Immature natural killer cell (primary cell): ENCODE results near the gene SAMD4A. TPM values are rescaled to one million over a fixed set of nuclear protein-coding genes. Genes with fewer than 3 reads are reported as not detected.

Experiments used
- DNase-seq, 3 donors: peaks; one replicate each; pipeline ENCODE4 v3.0.0; 2022; ENCODE audit warnings: mixed read lengths in 1 of 3
- H3K27ac Mint-ChIP-seq, 6 donors: one replicate each; pipeline ENCODE4 v1.8.0; 2020; ENCODE audit warnings: mixed read lengths in 6 of 6, mild to moderate bottlenecking in 5 of 6, inconsistent platforms in 4 of 6, moderate library complexity in 3 of 6
- H3K27me3 Mint-ChIP-seq, 3 donors: one replicate each; pipeline ENCODE4 v1.8.0; 2020 to 2021; ENCODE audit warnings: low read depth in 3 of 3, mild to moderate bottlenecking in 3 of 3, mixed read lengths in 3 of 3, moderate library complexity in 3 of 3, inconsistent platforms in 1 of 3
- H3K36me3 Mint-ChIP-seq, 3 donors: one replicate each; pipeline ENCODE4 v1.8.0; 2020; ENCODE audit warnings: mixed read lengths in 3 of 3, inconsistent platforms in 2 of 3, mild to moderate bottlenecking in 2 of 3
- H3K4me1 Mint-ChIP-seq, 2 donors: one replicate each; pipeline ENCODE4 v1.8.0; 2020; ENCODE audit warnings: inconsistent platforms in 2 of 2, mild to moderate bottlenecking in 2 of 2, mixed read lengths in 2 of 2, moderate library complexity in 1 of 2
- H3K4me3 Mint-ChIP-seq, 5 donors: one replicate each; pipeline ENCODE4 v1.8.0; 2020; ENCODE audit warnings: mild to moderate bottlenecking in 5 of 5, mixed read lengths in 5 of 5, inconsistent platforms in 3 of 5, moderate library complexity in 3 of 5
- H3K9me3 Mint-ChIP-seq, 6 donors: one replicate each; pipeline ENCODE4 v1.8.0; 2020; ENCODE audit warnings: mild to moderate bottlenecking in 6 of 6, mixed read lengths in 6 of 6, inconsistent platforms in 4 of 6, moderate library complexity in 3 of 6
- polyA plus RNA-seq, 3 donors: library from polyadenylated mRNA; unstranded; fragments of 300-500 nt; fragmentation: Illumina TruSeq; gene quantifications; one replicate each; pipeline ENCODE4 v1.2.3, GENCODE V29; 2021

Gene SAMD4A
- polyA plus RNA-seq, 3 donors from 2014 or later: not detected

DNA sequence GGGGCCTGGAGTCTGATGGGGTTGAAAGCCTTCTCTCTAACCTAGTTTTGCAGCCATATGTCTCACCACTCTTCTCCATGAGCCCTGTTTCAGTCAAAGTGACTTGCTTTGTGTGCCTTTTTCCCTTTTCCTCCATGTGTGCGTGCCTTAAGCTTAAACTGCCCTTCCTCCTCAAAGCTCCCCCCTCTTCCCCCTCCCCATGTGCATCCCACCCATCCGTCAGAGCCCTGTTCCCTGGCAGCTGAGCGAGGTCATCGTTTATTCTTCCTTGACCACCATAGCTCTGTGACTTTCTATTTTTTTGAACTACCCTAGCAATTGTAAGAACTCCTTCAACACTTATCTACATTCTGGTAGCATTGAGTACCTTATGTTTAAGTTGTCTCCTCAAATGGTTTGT, 24.9 kb downstream of the SAMD4A start:
- no peak for DNase-seq
- Mint-ChIP-seq H3K4me1 (no peaks in the 10 kb centered on the region), H3K27me3 (peaks cover 20 to 25% (median 24%) of the 10 kb centered on the region in 3 donors), H3K9me3 (no peaks in the 10 kb centered on the region), H3K36me3 (no peaks in the 10 kb centered on the region), H3K27ac (no peak overlapping the region), H3K4me3 (no peak overlapping the region)

DNA sequence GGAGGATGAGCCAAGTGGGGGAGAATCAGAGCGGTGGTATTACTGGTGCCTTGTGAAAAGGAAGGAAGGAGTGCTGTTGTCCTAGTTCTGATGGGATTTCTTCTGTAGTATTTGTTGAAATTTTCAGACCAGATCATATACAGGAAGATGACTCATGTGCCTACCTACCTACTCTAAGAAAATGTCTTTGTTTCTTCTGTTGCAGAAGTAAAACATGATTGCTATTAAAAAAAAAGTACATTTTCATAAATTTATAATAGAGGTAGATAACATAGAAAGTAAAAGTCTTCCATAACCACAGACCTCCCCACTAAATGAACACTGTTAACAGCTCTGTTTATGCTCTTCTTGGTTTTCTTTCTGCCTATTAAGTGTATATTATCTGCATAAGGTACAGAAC, 26.9 kb downstream of the SAMD4A start:
- no peaks in the 10 kb centered on the region for H3K36me3 Mint-ChIP-seq
- DNase-seq: no peak
- H3K27ac Mint-ChIP-seq: no peak overlapping the region
- no peaks in the 10 kb centered on the region for H3K4me1 Mint-ChIP-seq
- H3K4me3 Mint-ChIP-seq: no peak overlapping the region
- H3K27me3 Mint-ChIP-seq: peaks cover 18 to 29% (median 21%) of the 10 kb centered on the region in 3 donors
- H3K9me3 Mint-ChIP-seq: no peaks in the 10 kb centered on the region

DNA sequence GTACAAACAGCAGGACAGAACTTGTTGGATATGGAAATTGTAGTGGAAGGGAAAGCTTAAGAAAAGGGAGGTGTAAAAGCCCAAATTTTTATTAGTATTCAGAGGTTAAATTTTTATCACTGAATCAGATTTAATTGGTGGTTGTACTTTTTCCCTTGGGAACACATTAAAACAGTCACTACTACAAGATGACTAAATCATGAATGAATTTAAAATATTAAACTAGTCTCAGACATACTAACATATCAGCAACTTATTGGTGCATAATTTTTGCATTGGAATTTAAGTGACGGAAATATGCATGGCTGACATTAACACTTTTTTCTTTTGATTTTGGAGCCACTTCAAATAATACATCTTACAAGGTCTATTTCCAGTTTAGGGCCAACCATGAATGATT, 27.6 kb downstream of the SAMD4A start:
- no peak overlapping the region for H3K27ac Mint-ChIP-seq
- DNase-seq: no peak
- H3K36me3 Mint-ChIP-seq: no peaks in the 10 kb centered on the region
- peaks cover 18 to 22% (median 21%) of the 10 kb centered on the region in 3 donors for H3K27me3 Mint-ChIP-seq
- H3K4me1 Mint-ChIP-seq: no peaks in the 10 kb centered on the region
- H3K9me3 Mint-ChIP-seq: no peaks in the 10 kb centered on the region
- H3K4me3 Mint-ChIP-seq: no peak overlapping the region

DNA sequence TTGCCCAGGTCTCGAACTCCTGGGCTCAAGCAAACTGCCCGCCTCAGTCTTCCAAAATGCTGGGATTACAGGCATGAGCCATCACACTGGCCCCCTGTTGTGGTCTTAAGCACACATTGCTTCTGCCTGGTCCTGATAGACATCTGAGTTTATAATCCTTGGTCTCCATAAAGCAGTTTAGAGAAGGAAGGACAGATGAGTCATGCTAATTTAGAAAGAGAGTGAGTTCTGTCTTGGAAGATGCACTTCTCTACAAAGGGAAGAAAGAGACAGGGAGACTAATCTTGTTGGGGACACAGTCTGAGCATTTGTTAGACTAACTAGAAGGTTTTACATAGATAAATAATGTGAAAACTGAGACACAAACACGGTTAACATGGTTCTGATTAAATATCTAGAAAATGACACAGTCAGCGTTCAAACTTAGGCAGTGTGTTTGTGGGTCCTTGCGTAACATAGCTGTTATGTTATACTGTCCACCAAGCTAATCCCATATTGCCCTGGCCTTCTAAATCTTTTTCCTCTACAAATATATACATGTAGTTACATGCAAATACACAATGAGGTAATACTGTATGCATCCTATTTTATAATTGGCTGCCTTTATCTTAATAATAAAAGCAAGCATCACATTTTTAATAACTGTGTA, 31.0 kb downstream of the SAMD4A start:
- no peak overlapping the region for H3K27ac Mint-ChIP-seq
- no peaks in the 10 kb centered on the region for H3K9me3 Mint-ChIP-seq
- no peaks in the 10 kb centered on the region for H3K36me3 Mint-ChIP-seq
- no peak overlapping the region for H3K4me3 Mint-ChIP-seq
- no peaks in the 10 kb centered on the region for H3K4me1 Mint-ChIP-seq
- H3K27me3 Mint-ChIP-seq: peaks cover 11 to 19% (median 19%) of the 10 kb centered on the region in 3 donors
- DNase-seq: no peak

DNA sequence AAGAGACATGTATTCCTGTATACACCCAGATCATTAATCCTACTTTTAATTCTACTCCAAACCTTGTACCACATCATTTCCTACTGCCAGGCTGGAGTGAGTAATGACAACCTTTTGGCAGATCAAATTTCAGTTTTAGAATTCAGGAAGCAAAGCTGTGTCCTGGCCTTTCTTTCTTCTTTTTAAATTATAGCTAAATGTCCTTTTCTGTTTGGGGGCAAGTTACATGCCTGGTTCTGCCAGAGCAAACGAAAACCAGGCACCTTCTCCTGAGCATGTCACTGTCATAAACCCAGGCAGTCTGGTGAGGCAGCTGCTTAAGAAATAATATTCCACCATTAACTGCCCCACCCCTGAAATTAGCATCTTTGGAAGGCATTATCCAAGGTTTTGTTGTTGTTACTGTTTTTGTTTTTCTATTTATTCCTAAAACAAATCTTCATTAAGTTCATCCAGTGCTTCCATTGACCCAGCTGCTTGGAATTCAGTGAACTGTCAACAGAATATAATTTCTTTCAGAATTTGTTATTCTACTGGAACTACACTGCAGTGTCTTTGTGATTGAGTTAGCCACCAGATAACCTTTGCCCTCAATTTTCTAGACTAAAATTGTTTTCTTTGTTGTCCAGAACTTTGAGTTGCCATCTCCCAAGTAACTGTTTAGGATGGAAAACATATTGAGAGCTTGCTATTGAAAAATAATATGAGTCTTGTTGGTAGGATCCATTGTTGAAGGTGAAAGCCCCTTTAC, 33.2 kb downstream of the SAMD4A start:
- Mint-ChIP-seq H3K9me3 (no peaks in the 10 kb centered on the region), H3K4me1 (no peaks in the 10 kb centered on the region), H3K36me3 (no peaks in the 10 kb centered on the region), H3K27ac (no peak overlapping the region), H3K4me3 (no peak overlapping the region), H3K27me3 (peaks cover 6 to 14% (median 7%) of the 10 kb centered on the region in 3 donors)
- no peak for DNase-seq

DNA sequence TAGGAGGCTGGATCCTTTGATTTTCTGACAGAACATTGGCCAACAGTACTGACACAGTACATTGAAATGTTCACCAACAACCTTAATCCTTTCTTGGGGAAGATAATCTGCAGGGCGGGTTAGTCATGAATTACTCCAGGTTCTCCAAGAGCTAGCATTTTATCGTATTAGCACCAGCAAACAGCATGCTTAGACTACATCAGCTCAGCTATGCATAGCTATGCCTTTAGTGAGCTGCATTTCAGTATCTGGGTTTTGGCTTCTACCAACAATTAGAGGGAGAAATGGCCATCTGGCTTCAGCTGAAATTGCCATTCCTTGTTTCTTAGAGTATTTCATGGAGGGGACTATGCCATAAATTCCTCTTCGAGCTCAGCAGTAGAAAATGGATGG, 33.8 kb downstream of the SAMD4A start:
- H3K36me3 Mint-ChIP-seq: no peaks in the 10 kb centered on the region

DNA sequence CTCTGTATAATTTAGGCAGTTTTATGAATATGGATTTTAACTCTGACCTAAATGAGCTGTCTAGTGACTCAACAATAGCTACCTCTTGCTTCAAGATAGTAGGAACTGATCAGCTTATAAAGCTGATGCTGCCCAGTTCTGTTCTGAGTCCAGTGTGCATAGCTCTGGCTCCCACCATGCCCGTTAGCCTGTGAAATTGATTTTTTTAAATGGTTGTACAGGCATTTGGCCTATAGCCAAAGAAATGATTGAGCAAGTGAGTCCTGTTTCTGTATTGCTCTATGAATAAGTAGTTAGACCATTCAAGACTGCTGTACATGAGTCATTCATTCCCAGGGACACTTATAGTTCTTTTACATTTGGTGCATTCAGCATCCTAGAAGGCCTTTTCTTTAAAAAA, 36.4 kb downstream of the SAMD4A start:
- Mint-ChIP-seq H3K27ac (no peak overlapping the region), H3K4me3 (no peak overlapping the region), H3K9me3 (no peaks in the 10 kb centered on the region), H3K4me1 (no peaks in the 10 kb centered on the region), H3K27me3 (peaks cover 4 to 14% (median 8%) of the 10 kb centered on the region in 3 donors), H3K36me3 (no peaks in the 10 kb centered on the region)
- no peak for DNase-seq

More for the DNA sequence above, 33.8 kb downstream of the SAMD4A start:
- Mint-ChIP-seq H3K9me3 (no peaks in the 10 kb centered on the region), H3K27me3 (peaks cover 6 to 14% (median 6%) of the 10 kb centered on the region in 3 donors), H3K4me3 (no peak overlapping the region), H3K27ac (no peak overlapping the region), H3K4me1 (no peaks in the 10 kb centered on the region)
- no peak for DNase-seq

DNA sequence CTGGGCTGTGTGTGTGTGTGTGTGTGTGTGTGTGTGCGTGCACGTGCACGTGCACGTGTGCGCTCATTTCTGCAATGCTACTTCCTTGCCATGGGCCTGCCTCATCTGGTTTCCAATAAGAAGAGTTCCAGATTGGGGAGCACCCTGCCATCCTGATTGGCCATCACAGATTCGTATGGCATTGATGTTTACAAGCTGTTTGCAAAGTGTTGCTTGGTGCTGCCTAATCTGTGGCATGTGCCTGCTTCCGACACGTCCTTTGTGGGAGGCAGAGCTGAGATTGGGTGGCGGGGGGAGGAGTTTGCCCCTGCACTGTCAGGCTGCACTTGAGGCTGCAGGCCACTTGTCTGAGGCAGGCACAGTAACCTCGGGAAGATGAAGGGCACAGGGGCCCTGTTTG, 39.2 kb downstream of the SAMD4A start:
- no peaks in the 10 kb centered on the region for H3K4me1 Mint-ChIP-seq
- H3K4me3 Mint-ChIP-seq: no peak overlapping the region
- no peak overlapping the region for H3K27ac Mint-ChIP-seq
- DNase-seq: no peak
- peaks cover 2 to 14% (median 7%) of the 10 kb centered on the region in 3 donors for H3K27me3 Mint-ChIP-seq
- no peaks in the 10 kb centered on the region for H3K9me3 Mint-ChIP-seq
- H3K36me3 Mint-ChIP-seq: no peaks in the 10 kb centered on the region

DNA sequence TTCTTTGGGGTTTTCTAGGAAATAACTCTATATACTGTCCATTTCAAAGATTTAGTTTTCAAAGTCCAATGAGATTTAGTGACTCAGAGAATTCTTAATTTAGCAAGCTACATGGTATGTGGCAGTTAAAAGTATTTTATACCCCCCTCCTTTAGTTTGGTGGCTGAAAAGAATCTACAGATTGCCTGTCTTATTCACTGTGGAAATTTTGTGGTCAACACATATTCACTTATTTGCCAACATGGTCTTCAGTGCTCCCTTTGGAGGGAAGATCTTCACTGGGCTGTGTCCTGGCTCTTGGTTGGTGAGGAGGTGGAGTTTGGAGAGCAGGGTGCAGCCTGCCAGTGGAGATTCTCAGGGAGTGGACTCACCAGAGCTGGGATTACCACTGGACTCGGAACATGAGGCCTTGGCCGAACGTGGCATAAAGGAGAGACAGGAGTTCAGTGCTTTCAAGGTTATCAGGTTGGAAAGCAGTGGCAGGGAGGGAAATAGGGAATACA, 39.8 kb downstream of the SAMD4A start:
- no peak for DNase-seq
- no peak overlapping the region for H3K4me3 Mint-ChIP-seq
- no peaks in the 10 kb centered on the region for H3K4me1 Mint-ChIP-seq
- H3K27ac Mint-ChIP-seq: no peak overlapping the region
- H3K36me3 Mint-ChIP-seq: no peaks in the 10 kb centered on the region
- no peaks in the 10 kb centered on the region for H3K9me3 Mint-ChIP-seq
- H3K27me3 Mint-ChIP-seq: peaks cover 2 to 13% (median 4%) of the 10 kb centered on the region in 3 donors

DNA sequence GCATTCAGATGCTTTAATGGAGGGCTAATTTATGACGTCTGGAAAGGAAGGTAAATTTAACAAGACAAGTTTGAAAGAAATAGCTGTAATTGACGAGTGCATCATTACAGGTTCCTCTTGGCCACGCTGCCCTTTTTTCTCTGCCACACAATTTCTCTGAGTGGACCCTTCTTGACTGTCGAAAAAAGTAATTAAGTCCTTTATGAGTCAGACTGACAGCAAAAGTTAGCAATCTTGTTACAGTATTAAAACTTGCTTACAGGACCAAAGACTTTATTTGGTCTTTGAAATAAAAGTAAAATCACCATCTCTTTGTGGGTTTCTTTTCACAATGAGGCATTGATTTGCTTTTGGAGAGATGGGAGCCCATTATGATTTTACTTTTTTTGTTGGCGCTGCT, 42.6 kb downstream of the SAMD4A start:
- Mint-ChIP-seq H3K27ac (no peak overlapping the region), H3K9me3 (peaks cover 0 to 1% (median 0%) of the 10 kb centered on the region in 6 donors), H3K27me3 (peaks cover 2 to 20% (median 5%) of the 10 kb centered on the region in 3 donors), H3K4me3 (no peak overlapping the region), H3K4me1 (no peaks in the 10 kb centered on the region), H3K36me3 (no peaks in the 10 kb centered on the region)
- DNase-seq: no peak

DNA sequence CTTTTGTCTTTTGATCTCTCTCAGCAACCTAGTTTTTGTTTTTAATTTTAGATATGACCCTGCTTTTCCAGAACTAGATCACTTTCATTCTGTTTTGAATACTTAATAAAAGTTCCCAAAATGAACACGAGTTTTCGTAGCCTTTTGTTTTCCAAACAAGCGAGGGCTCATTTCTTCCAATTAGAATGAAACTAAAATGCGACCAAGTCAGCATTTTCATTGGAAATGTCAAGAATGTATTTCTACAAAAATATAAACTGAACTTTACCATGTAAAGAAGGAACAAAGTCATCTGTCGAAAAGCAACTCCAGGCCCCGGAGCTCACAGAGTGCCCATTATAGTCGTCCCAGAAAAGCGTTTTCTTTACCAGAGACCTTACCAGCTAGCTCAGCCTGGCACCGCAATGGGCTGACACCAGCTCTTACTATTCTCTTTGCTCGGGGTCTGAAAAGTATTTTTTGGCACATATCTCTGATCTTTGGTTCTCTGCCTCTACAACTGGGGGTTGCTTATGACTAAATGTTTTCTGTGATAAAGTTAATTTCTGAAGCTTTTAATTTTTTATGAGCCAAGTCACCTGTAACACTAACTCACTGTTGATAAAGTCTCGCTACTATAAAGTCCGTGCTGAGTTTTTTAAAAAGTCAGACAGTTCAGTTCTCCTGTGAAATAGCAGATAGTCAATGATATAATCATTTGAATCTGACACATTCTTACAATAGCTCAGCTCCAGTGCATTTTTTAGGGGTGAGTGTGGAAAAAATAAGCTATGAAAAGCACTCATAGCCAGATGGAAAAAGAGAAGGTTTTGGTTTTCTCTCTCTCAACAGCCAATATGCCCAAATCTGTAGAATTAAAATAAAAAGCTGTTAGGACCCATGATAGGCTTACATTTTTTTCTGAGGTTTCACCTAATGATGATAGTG, 43.4 kb downstream of the SAMD4A start:
- no peaks in the 10 kb centered on the region for H3K36me3 Mint-ChIP-seq
- H3K4me3 Mint-ChIP-seq: no peak overlapping the region
- no peak overlapping the region for H3K27ac Mint-ChIP-seq
- peaks cover 0 to 1% (median 0%) of the 10 kb centered on the region in 6 donors for H3K9me3 Mint-ChIP-seq
- H3K4me1 Mint-ChIP-seq: no peaks in the 10 kb centered on the region
- peaks cover 2 to 20% (median 5%) of the 10 kb centered on the region in 3 donors for H3K27me3 Mint-ChIP-seq
- DNase-seq: no peak

DNA sequence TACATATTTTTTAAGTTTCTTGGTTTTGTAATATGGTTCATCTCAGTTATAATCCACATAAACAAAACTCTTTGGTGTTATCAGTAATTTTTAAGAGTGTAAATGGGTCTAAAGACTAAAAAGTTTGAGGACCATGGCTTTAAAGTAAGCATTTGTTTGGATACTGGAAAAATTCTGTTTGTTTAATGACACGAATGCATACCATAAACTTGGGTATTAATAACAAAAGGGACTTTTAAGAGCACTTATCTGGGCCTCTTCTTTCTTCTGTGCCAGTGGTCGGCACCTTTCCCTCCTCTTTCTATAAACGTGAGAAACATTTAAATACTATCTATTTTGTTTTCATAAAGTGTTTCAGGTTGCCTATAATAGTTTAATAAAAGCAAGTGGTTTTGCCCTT, 47.4 kb downstream of the SAMD4A start:
- Mint-ChIP-seq H3K27ac (no peak overlapping the region), H3K27me3 (peaks cover 2 to 9% (median 3%) of the 10 kb centered on the region in 3 donors), H3K9me3 (peaks cover 0 to 1% (median 0%) of the 10 kb centered on the region in 6 donors), H3K4me1 (no peaks in the 10 kb centered on the region), H3K4me3 (no peak overlapping the region), H3K36me3 (no peaks in the 10 kb centered on the region)
- no peak for DNase-seq

DNA sequence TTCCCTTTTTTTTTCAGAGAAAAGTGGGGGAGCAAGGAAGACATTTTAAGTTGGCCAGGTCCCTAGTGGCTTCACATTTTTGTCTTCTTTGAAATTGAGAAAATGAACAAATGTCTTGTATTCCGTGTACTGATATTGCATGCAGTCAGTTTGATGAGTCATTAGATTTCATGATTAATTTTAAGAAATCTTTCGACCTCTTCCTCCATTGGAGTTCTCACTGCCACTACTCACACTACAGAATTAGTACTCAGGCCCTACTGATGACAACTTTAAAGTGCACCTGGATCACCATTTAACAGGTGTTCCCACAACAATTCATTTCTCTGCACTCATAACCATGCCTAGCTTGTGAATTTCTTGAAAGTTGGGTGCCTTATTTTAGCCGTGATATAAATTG, 50.5 kb downstream of the SAMD4A start:
- H3K27ac Mint-ChIP-seq: no peak overlapping the region
- DNase-seq: no peak

More for the DNA sequence above, 50.5 kb downstream of the SAMD4A start:
- H3K9me3 Mint-ChIP-seq: peaks cover 0 to 1% (median 0%) of the 10 kb centered on the region in 6 donors
- H3K36me3 Mint-ChIP-seq: no peaks in the 10 kb centered on the region
- no peaks in the 10 kb centered on the region for H3K4me1 Mint-ChIP-seq
- H3K27me3 Mint-ChIP-seq: peaks cover 0 to 7% (median 2%) of the 10 kb centered on the region in 3 donors
- no peak overlapping the region for H3K4me3 Mint-ChIP-seq
